Measurements from ENCODE around the gene TMX3. TPM values are rescaled to one million over a fixed set of nuclear protein-coding genes. Genes with fewer than 3 reads are reported as not detected.

The TMX3 gene, protein sequence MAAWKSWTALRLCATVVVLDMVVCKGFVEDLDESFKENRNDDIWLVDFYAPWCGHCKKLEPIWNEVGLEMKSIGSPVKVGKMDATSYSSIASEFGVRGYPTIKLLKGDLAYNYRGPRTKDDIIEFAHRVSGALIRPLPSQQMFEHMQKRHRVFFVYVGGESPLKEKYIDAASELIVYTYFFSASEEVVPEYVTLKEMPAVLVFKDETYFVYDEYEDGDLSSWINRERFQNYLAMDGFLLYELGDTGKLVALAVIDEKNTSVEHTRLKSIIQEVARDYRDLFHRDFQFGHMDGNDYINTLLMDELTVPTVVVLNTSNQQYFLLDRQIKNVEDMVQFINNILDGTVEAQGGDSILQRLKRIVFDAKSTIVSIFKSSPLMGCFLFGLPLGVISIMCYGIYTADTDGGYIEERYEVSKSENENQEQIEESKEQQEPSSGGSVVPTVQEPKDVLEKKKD
- total RNA-seq (2022; extraction: Qiagen RNA extraction; ENCODE audit: low read depth) = 15.7 to 24.2 TPM (median 21.4 TPM) in 5 replicates

GRCh38 chr18:68714712-68715496 lies at the start of gene TMX3:
TSS of gene TMX3 (minus strand) at chr18:68715108. CDS start at chr18:68714981, 127 bp downstream.

Other genes with a start within 250 kb of the TMX3 start
- 0.38 to 0.92 TPM (median 0.52 TPM) in 4 of 5 replicates, not detected in the other for gene CCDC102B, start 83.0 kb upstream of the TMX3 start, total RNA-seq (2022; extraction: Qiagen RNA extraction; ENCODE audit: low read depth)